Lung (tissue), 12 donors: Measurements from ENCODE around the gene ATRNL1. TPM values are rescaled to one million over a fixed set of nuclear protein-coding genes. Genes with fewer than 3 reads are reported as not detected.

Source experiments
- ATAC-seq: fragments of 200-7000 bp; cut with Tn5 transposase; one replicate; pipeline ENCODE4 v1.9.1; 2020; ENCODE audit warnings: moderate number of reproducible peaks; ENCODE audit not compliant: insufficient read depth, low FRiP score
- DNase-seq, 3 donors: peaks; one replicate each; pipeline ENCODE4 v3.0.0-alpha.2; 2013 to 2017
- H3K27ac ChIP-seq, 2 donors: one replicate each; pipeline ENCODE4 v1.5.1; 2013; ENCODE audit warnings: mild to moderate bottlenecking in 2 of 2, moderate library complexity in 2 of 2, control low read depth in 1 of 2, inconsistent platforms in 1 of 2, low read depth in 1 of 2, low read length in 1 of 2
- H3K27me3 ChIP-seq, 3 donors: one replicate each; pipeline ENCODE4 v1.5.1; 2013; ENCODE audit warnings: low read length in 2 of 3; ENCODE audit not compliant: control insufficient read depth in 3 of 3, insufficient read depth in 3 of 3
- H3K36me3 ChIP-seq, 4 donors: one replicate each; pipeline ENCODE4 v1.5.1; 2013; ENCODE audit warnings: low read length in 4 of 4, mild to moderate bottlenecking in 1 of 4, moderate library complexity in 1 of 4; ENCODE audit not compliant: control insufficient read depth in 4 of 4, insufficient read depth in 4 of 4
- H3K4me1 ChIP-seq, 5 donors: one replicate each; pipeline ENCODE4 v1.5.1; 2013; ENCODE audit warnings: low read length in 5 of 5, mild to moderate bottlenecking in 2 of 5, moderate library complexity in 1 of 5; ENCODE audit not compliant: control insufficient read depth in 5 of 5, insufficient read depth in 5 of 5
- H3K4me3 ChIP-seq: one replicate; pipeline ENCODE4 v1.5.1; 2013; ENCODE audit warnings: mild to moderate bottlenecking, control low read depth, moderate library complexity
- H3K9ac ChIP-seq, 2 donors: one replicate each; pipeline ENCODE4 v1.5.1; 2013; ENCODE audit warnings: low read length in 2 of 2, control low read depth in 1 of 2; ENCODE audit not compliant: insufficient read depth in 1 of 2
- H3K9me3 ChIP-seq, 4 donors: one replicate each; pipeline ENCODE4 v1.5.1; 2013; ENCODE audit warnings: low read length in 3 of 4, mild to moderate bottlenecking in 1 of 4, moderate library complexity in 1 of 4; ENCODE audit not compliant: control insufficient read depth in 4 of 4, insufficient read depth in 3 of 4
- WGBS, 2 donors: extraction: QIAGEN DNeasy Blood & Tissue Kit; methylation state at CpG; one replicate each; pipeline ENCODE4 v1.1.7; 2013; 5-methylcytosine and 5-hydroxymethylcytosine counted together
- polyA plus RNA-seq, 2 donors: library from polyadenylated mRNA; stranded (reverse); fragments of 200-250 nt; gene quantifications; one replicate each; pipeline ENCODE4 v1.2.1, GENCODE V29; 2013
- total RNA-seq, 2 donors: library from RNA; depleted of rRNA in 1 of 2; stranded (reverse); fragments of >200 nt in 1 of 2; gene quantifications; one replicate each; pipeline ENCODE4 v1.2.1, GENCODE V29; 2014 to 2021
- TF ChIP-seq, protein P1 (sequence below): IDR thresholded peaks from 2 replicates; pipeline ENCODE4 v1.5.1; 2012; ENCODE audit warnings: mild to moderate bottlenecking; ENCODE audit errors: control extremely low read depth, extremely low read depth
- donor health status: control.
- donor health status: control.
- donor health status: Bipolar disorder and iron deficiency.
- donor health status: healthy.
- donor health status: DM: yes; HTN: yes; CAD: no.

The ATRNL1 gene
- total and polyA plus RNA-seq, 4 donors, result 0.05 to 11.1 (median 0.24) TPM

DNA sequence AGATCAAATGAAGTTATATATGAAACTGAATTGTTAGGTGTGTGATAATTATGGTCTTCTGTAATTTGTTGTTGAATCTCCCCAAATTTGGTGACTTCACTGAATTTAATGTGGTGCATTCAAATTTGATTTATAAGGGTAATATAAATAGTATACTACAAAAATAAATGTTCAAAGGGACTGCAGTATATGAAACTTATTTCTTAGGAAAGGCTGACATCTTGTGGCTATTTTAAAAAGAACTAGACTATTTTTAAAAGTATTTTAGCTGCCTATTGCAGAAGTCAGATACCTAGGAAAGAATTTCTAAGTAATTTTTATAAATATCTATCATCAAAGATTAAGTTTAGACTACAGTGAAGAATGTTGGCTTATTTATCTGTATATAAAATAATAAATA lies 36.6 kb downstream of the ATRNL1 start:
- no peaks in the 10 kb centered on the region for H3K9me3 ChIP-seq
- H3K27me3 ChIP-seq, result no peaks in the 10 kb centered on the region
- H3K27ac ChIP-seq, result no peak overlapping the region
- no peaks in the 10 kb centered on the region for H3K4me1 ChIP-seq
- no peak overlapping the region for H3K4me3 ChIP-seq
- ATAC-seq (no peak), DNase-seq (peak in 2 of 3 donors; percentile 63 to 73)
- TF ChIP-seq, protein P1, sequence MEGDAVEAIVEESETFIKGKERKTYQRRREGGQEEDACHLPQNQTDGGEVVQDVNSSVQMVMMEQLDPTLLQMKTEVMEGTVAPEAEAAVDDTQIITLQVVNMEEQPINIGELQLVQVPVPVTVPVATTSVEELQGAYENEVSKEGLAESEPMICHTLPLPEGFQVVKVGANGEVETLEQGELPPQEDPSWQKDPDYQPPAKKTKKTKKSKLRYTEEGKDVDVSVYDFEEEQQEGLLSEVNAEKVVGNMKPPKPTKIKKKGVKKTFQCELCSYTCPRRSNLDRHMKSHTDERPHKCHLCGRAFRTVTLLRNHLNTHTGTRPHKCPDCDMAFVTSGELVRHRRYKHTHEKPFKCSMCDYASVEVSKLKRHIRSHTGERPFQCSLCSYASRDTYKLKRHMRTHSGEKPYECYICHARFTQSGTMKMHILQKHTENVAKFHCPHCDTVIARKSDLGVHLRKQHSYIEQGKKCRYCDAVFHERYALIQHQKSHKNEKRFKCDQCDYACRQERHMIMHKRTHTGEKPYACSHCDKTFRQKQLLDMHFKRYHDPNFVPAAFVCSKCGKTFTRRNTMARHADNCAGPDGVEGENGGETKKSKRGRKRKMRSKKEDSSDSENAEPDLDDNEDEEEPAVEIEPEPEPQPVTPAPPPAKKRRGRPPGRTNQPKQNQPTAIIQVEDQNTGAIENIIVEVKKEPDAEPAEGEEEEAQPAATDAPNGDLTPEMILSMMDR, result no peak
- H3K9ac ChIP-seq, result no peak overlapping the region
- no peaks in the 10 kb centered on the region for H3K36me3 ChIP-seq

DNA sequence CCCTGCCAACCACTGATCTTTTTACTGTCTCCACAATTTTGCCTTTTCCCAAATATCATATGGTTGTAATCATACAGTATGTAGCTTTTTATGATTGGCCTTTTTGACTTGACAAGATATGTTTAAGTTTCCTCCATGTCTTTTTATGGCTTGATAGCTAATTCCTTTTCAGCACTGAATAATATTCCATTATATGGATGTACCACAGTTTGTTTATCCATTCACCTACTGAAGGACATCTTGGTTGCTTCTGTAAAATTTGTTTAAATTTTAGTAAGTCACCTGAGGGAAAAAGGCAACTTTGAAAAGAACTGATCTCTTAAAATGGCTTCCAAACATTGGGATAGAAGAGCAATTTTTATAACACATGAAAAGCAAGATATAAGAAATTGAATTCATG lies 43.5 kb downstream of the ATRNL1 start:
- Histone ChIP-seq H3K4me3 (no peak overlapping the region), H3K4me1 (no peaks in the 10 kb centered on the region), H3K27ac (no peak overlapping the region), H3K36me3 (no peaks in the 10 kb centered on the region), H3K27me3 (no peaks in the 10 kb centered on the region), H3K9ac (no peak overlapping the region), H3K9me3 (peaks cover 0 to 4% (median 1%) of the 10 kb centered on the region in 4 donors)
- DNase-seq (no peak), ATAC-seq (no peak)
- TF ChIP-seq, protein P1, result no peak

DNA sequence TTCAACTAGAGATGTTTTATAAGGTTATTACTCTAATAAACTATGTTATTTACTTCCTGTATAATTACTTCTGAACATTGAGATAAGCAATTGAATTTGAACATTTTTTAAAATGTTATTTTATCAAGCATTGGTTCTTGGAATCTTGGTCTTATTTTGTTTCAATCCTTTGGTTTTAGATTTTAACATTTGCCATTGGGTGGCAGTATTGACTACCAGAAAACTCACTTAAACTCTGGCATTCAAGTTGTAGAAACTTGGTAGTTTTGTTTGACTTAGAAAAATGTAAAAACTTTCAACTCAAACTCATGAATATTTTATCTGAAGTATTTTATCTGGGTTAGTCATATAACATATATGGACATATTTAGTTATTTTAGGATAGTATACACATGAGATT lies 48.1 kb downstream of the ATRNL1 start:
- Histone ChIP-seq H3K9ac (no peak overlapping the region), H3K9me3 (peaks cover 0 to 3% (median 1%) of the 10 kb centered on the region in 4 donors), H3K4me1 (no peaks in the 10 kb centered on the region), H3K36me3 (no peaks in the 10 kb centered on the region), H3K27me3 (no peaks in the 10 kb centered on the region), H3K4me3 (no peak overlapping the region), H3K27ac (no peak overlapping the region)
- TF ChIP-seq, protein P1, result no peak
- DNase-seq (peak in 2 of 3 donors; percentile 29 to 47), ATAC-seq (no peak)

DNA sequence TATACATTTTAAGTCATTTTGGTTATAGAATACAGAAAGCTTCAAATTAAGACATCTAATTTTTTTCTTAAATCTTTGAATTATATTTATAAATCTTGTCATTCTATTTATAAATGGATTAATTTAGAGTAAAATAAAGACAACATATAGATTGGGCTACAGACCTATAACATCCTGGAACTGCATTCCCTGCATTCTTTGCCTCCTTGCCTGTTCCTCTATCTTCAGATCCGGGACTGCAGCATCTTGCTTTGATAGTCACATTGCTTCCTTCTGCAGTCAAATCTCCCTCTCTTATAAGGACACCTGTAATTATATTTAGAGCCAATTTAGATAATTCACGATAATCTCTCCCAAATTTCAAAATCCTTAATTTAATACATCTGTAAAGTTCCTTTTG lies 64.2 kb downstream of the ATRNL1 start:
- TF ChIP-seq, protein P1, result no peak
- H3K27me3 ChIP-seq, result no peaks in the 10 kb centered on the region
- no peaks in the 10 kb centered on the region for H3K4me1 ChIP-seq
- ATAC-seq (no peak), DNase-seq (no peak)
- 75 to 77% methylated on average over 2 of the region's 2 CpGs for WGBS, 2 donors
- no peak overlapping the region for H3K27ac ChIP-seq
- no peaks in the 10 kb centered on the region for H3K36me3 ChIP-seq
- no peak overlapping the region for H3K4me3 ChIP-seq
- H3K9ac ChIP-seq, result no peak overlapping the region
- H3K9me3 ChIP-seq, result no peaks in the 10 kb centered on the region
